Esophagus (tissue), 2 donors: ENCODE data around the gene IL1RAP. TPM values are rescaled to one million over a fixed set of nuclear protein-coding genes. Genes with fewer than 3 reads are reported as not detected.

ENCODE experiments used
- H3K27ac ChIP-seq, 2 donors: one replicate each; pipeline ENCODE4 v1.5.1; 2013; ENCODE audit warnings: low read depth in 2 of 2, mild to moderate bottlenecking in 2 of 2, inconsistent platforms in 1 of 2, low read length in 1 of 2, moderate library complexity in 1 of 2
- H3K27me3 ChIP-seq, 2 donors: one replicate each; pipeline ENCODE4 v1.6.1; 2013; ENCODE audit warnings: low read length in 2 of 2, control low read depth in 1 of 2, mild to moderate bottlenecking in 1 of 2; ENCODE audit not compliant: insufficient read depth in 2 of 2, control insufficient read depth in 1 of 2
- H3K36me3 ChIP-seq, 2 donors: one replicate each; pipeline ENCODE4 v1.6.1; 2013; ENCODE audit warnings: low read length in 1 of 2; ENCODE audit not compliant: control insufficient read depth in 2 of 2, insufficient read depth in 2 of 2
- H3K4me1 ChIP-seq, 2 donors: one replicate each; pipeline ENCODE4 v1.6.1; 2013; ENCODE audit warnings: low read length in 1 of 2; ENCODE audit not compliant: control insufficient read depth in 2 of 2, insufficient read depth in 2 of 2
- H3K4me3 ChIP-seq, 2 donors: one replicate each; pipeline ENCODE4 v1.5.1; 2013; ENCODE audit warnings: low read length in 2 of 2, mild to moderate bottlenecking in 2 of 2, low read depth in 1 of 2, moderate library complexity in 1 of 2
- H3K9me3 ChIP-seq, 2 donors: one replicate each; pipeline ENCODE4 v1.6.1; 2013; ENCODE audit warnings: mild to moderate bottlenecking in 2 of 2, low read depth in 1 of 2, low read length in 1 of 2, moderate library complexity in 1 of 2; ENCODE audit not compliant: control insufficient read depth in 2 of 2, insufficient read depth in 1 of 2
- WGBS, 2 donors: extraction: QIAGEN DNeasy Blood & Tissue Kit; methylation state at CpG; one replicate each; pipeline ENCODE4 v1.1.7; 2013; 5-methylcytosine and 5-hydroxymethylcytosine counted together
- polyA plus RNA-seq, 2 donors: library from polyadenylated mRNA; stranded (reverse); fragments of 200-250 nt; gene quantifications; one replicate each; pipeline ENCODE4 v1.2.3, GENCODE V29; 2013
- donor health status: healthy with polysubstance abuse.
- donor health status: Bipolar disorder and iron deficiency.

Gene IL1RAP
- polyA plus RNA-seq, 2 donors, result 5.9 to 14.5 TPM

GRCh38 chr3:190562866-190563510 is 49.1 kb downstream of the IL1RAP start:
- Histone ChIP-seq H3K36me3 (no peaks in the 10 kb centered on the region), H3K27ac (no peak overlapping the region), H3K4me3 (no peak overlapping the region), H3K9me3 (no peaks in the 10 kb centered on the region), H3K4me1 (peaks cover 0 to 3% of the 10 kb centered on the region in 2 donors), H3K27me3 (no peaks in the 10 kb centered on the region)
- 82 to 88% methylated on average over 3 of the region's 3 CpGs for WGBS, 2 donors

DNA sequence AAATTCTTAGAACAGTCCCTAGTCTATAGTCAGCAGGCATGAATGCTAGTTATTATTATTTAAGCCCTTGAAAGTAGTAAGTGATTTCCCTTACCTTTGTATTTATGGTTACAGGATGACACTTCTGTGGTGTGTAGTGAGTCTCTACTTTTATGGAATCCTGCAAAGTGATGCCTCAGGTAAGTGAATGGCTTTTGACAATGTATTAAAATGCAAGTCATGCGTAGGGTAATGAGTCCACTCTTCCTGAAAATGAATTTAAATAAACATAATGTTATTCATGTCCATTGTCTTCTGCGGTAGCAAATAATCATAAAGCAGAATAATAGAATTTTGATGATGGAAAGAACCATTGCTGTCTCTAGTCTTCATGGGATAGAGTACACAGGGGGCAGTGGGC is 50.3 kb downstream of the IL1RAP start:
- WGBS, 2 donors, result 74 to 87% methylated on average over 2 of the region's 2 CpGs
- no peaks in the 10 kb centered on the region for H3K36me3 ChIP-seq
- no peaks in the 10 kb centered on the region for H3K27me3 ChIP-seq
- H3K27ac ChIP-seq, result no peak overlapping the region
- H3K9me3 ChIP-seq, result no peaks in the 10 kb centered on the region
- H3K4me1 ChIP-seq, result peaks cover 0 to 3% of the 10 kb centered on the region in 2 donors
- H3K4me3 ChIP-seq, result no peak overlapping the region

- H3K27me3 ChIP-seq, result no peaks in the 10 kb centered on the region
- peaks cover 0 to 3% of the 10 kb centered on the region in 2 donors for H3K4me1 ChIP-seq
- 37 to 47% methylated on average over 6 of the region's 6 CpGs for WGBS, 2 donors
- H3K4me3 ChIP-seq, result no peak overlapping the region
- H3K36me3 ChIP-seq, result no peaks in the 10 kb centered on the region
- no peaks in the 10 kb centered on the region for H3K9me3 ChIP-seq
- peak overlapping the region; percentile 48 to 79 for H3K27ac ChIP-seq
Observed at GRCh38 chr3:190566043-190566933, 52.4 kb downstream of the IL1RAP start.

GRCh38 chr3:190568036-190568435 is 54.2 kb downstream of the IL1RAP start:
- no peak overlapping the region for H3K27ac ChIP-seq
- H3K9me3 ChIP-seq, result no peaks in the 10 kb centered on the region

GRCh38 chr3:190574473-190574872 is 60.6 kb downstream of the IL1RAP start:
- Histone ChIP-seq H3K4me3 (no peak overlapping the region), H3K9me3 (no peaks in the 10 kb centered on the region), H3K4me1 (no peaks in the 10 kb centered on the region), H3K27me3 (no peaks in the 10 kb centered on the region), H3K27ac (no peak overlapping the region), H3K36me3 (no peaks in the 10 kb centered on the region)
- 81 to 84% methylated on average over 2 of the region's 2 CpGs for WGBS, 2 donors

More at GRCh38 chr3:190568036-190568435, 54.2 kb downstream of the IL1RAP start:
- H3K4me3 ChIP-seq, result no peak overlapping the region
- H3K4me1 ChIP-seq, result peaks cover 0 to 3% of the 10 kb centered on the region in 2 donors
- no peaks in the 10 kb centered on the region for H3K27me3 ChIP-seq
- 51 to 71% methylated on average over 2 of the region's 2 CpGs for whole genome bisulfite sequencing, 2 donors
- no peaks in the 10 kb centered on the region for H3K36me3 ChIP-seq

DNA sequence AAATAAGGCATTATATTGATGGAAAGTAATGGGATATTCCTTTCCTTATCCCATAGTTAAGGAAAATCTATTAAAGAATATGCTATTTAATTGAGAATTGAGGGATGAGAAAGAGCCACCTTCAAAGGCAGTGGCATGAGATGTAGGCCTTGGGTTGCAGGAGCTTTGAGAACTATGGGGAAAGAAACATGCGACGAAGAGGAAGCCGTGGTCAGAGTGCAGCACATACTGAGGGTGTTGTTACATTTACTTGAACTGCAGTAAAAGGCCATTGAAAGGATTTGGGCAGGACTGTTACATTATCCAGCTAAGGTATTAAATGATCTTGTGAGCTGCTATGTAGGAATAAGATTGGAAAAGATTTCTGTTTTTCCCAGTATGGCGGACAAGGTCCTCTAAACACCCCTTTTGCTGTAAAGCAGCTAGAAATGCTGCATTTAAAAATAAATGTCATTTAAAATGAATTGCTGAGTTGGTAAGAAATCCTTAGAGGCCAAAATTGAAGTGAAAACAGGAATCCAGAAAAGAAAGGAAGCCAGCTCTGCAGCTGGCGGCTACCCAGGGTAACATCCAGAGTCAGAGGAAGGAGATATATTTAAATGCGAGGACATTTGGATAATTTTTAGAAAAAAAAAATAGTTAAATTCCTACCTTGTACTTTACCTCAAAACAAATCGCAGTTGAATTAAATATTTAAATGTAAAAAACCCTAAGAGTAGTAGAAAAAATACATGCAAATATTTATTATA is 61.7 kb downstream of the IL1RAP start:
- WGBS, 2 donors, result 87% methylated on average over 7 of the region's 7 CpGs
- no peaks in the 10 kb centered on the region for H3K27me3 ChIP-seq
- H3K27ac ChIP-seq, result no peak overlapping the region
- no peaks in the 10 kb centered on the region for H3K9me3 ChIP-seq
- H3K4me1 ChIP-seq, result no peaks in the 10 kb centered on the region
- no peaks in the 10 kb centered on the region for H3K36me3 ChIP-seq
- no peak overlapping the region for H3K4me3 ChIP-seq

GRCh38 chr3:190577225-190577624 is 63.3 kb downstream of the IL1RAP start:
- WGBS, 2 donors, result 64 to 82% methylated on average over 4 of the region's 4 CpGs
- Histone ChIP-seq H3K27me3 (no peaks in the 10 kb centered on the region), H3K36me3 (no peaks in the 10 kb centered on the region), H3K4me1 (no peaks in the 10 kb centered on the region), H3K4me3 (no peak overlapping the region), H3K27ac (no peak overlapping the region), H3K9me3 (no peaks in the 10 kb centered on the region)

GRCh38 chr3:190579514-190580137 is 65.7 kb downstream of the IL1RAP start:
- no peak overlapping the region for H3K27ac ChIP-seq
- 51 to 57% methylated on average over 3 of the region's 3 CpGs for WGBS, 2 donors
- no peak overlapping the region for H3K4me3 ChIP-seq
- H3K4me1 ChIP-seq, result no peaks in the 10 kb centered on the region
- no peaks in the 10 kb centered on the region for H3K9me3 ChIP-seq
- no peaks in the 10 kb centered on the region for H3K36me3 ChIP-seq
- H3K27me3 ChIP-seq, result no peaks in the 10 kb centered on the region

GRCh38 chr3:190580417-190580816 is 66.5 kb downstream of the IL1RAP start:
- no peaks in the 10 kb centered on the region for H3K27me3 ChIP-seq
- no peaks in the 10 kb centered on the region for H3K36me3 ChIP-seq
- H3K9me3 ChIP-seq, result no peaks in the 10 kb centered on the region
- no peaks in the 10 kb centered on the region for H3K4me1 ChIP-seq
- H3K4me3 ChIP-seq, result no peak overlapping the region
- no peak overlapping the region for H3K27ac ChIP-seq
- 80 to 91% methylated on average over 2 of the region's 2 CpGs for WGBS, 2 donors
